CD4-positive, CD25-positive, alpha-beta regulatory T cell (primary cell): ENCODE measurements around the gene SH3BP4. TPM values are rescaled to one million over a fixed set of nuclear protein-coding genes. Genes with fewer than 3 reads are reported as not detected.

Experiments used
- ATAC-seq, 2 donors: fragments of 150-1000 bp; cut with Tn5 transposase; one replicate each; pipeline ENCODE4 v1.10.0; 2021; ENCODE audit warnings: low read depth in 2 of 2, moderate number of reproducible peaks in 2 of 2, moderate library complexity in 1 of 2
- DNase-seq, 3 donors: peaks; one replicate each; pipeline versions ENCODE4 v3.0.0 to v3.0.0-alpha.2; 2012 to 2022; ENCODE audit warnings: mixed read lengths in 1 of 3
- H3K27ac ChIP-seq: one replicate; pipeline ENCODE4 v1.7.0; 2013; ENCODE audit warnings: mild to moderate bottlenecking, low read length; ENCODE audit not compliant: insufficient read depth, poor library complexity, severe bottlenecking
- H3K27me3 ChIP-seq: one replicate; pipeline ENCODE4 v1.7.0; 2013; ENCODE audit warnings: low read length; ENCODE audit not compliant: control insufficient read depth, insufficient read depth
- H3K36me3 ChIP-seq: one replicate; pipeline ENCODE4 v1.7.0; 2013; ENCODE audit warnings: mild to moderate bottlenecking, low read length, moderate library complexity; ENCODE audit not compliant: control insufficient read depth, insufficient read depth
- H3K4me1 ChIP-seq: 2 replicates; pipeline ENCODE4 v1.7.0; 2013; ENCODE audit warnings: mild to moderate bottlenecking, low read length; ENCODE audit not compliant: insufficient read depth, control insufficient read depth, poor library complexity, severe bottlenecking
- H3K4me3 ChIP-seq: one replicate; pipeline ENCODE4 v1.7.0; 2013; ENCODE audit warnings: low read depth, mild to moderate bottlenecking, low read length, moderate library complexity
- H3K9me3 ChIP-seq, 2 experiments: 1 replicate in 1 of 2; 2 replicates in 1 of 2; pipeline ENCODE4 v1.7.0; 2013; ENCODE audit warnings: low read length in 2 of 2, mild to moderate bottlenecking in 1 of 2, moderate library complexity in 1 of 2; ENCODE audit not compliant: control insufficient read depth in 2 of 2
- H3K27ac Mint-ChIP-seq, 3 donors: one replicate each; pipeline ENCODE4 v1.8.0; 2020 to 2022; ENCODE audit warnings: mild to moderate bottlenecking in 3 of 3, mixed read lengths in 3 of 3, moderate library complexity in 2 of 3
- H3K27me3 Mint-ChIP-seq: one replicate; pipeline ENCODE4 v1.8.0; 2022; ENCODE audit warnings: mild to moderate bottlenecking, mixed read lengths
- H3K36me3 Mint-ChIP-seq: one replicate; pipeline ENCODE4 v1.8.0; 2020; ENCODE audit warnings: mixed read lengths
- H3K4me1 Mint-ChIP-seq, 4 donors: one replicate each; pipeline ENCODE4 v1.8.0; 2020 to 2022; ENCODE audit warnings: mixed read lengths in 4 of 4, mild to moderate bottlenecking in 1 of 4
- H3K4me3 Mint-ChIP-seq, 4 donors: one replicate each; pipeline ENCODE4 v1.8.0; 2020 to 2022; ENCODE audit warnings: mild to moderate bottlenecking in 4 of 4, mixed read lengths in 4 of 4, moderate library complexity in 3 of 4
- H3K9me3 Mint-ChIP-seq, 7 donors: one replicate each; pipeline ENCODE4 v1.8.0; 2020 to 2022; ENCODE audit warnings: mixed read lengths in 7 of 7, mild to moderate bottlenecking in 3 of 7, moderate library complexity in 2 of 7
- polyA plus RNA-seq, 4 donors: library from polyadenylated mRNA; unstranded; fragments of 300-500 nt; fragmentation: Illumina TruSeq; gene quantifications; one replicate each; pipeline ENCODE4 v1.2.3, GENCODE V29; 2021
- total RNA-seq: library from RNA; stranded (reverse); gene quantifications from one replicate; pipeline ENCODE4 v1.2.3, GENCODE V29; 2022

Gene SH3BP4
- total and polyA plus RNA-seq, 5 donors from 2014 or later = 0.37 TPM; not detected in 4

- Mint-ChIP-seq H3K9me3 (peaks cover 0 to 2% (median 0%) of the 10 kb centered on the region in 7 donors), H3K4me1 (no peaks in the 10 kb centered on the region), H3K27me3 (no peaks in the 10 kb centered on the region), H3K36me3 (no peaks in the 10 kb centered on the region), H3K4me3 (no peak overlapping the region), H3K27ac (no peak overlapping the region)
- DNase-seq (no peak), ATAC-seq (no peak)
- Histone ChIP-seq H3K36me3 (no peaks in the 10 kb centered on the region), H3K4me3 (no peak overlapping the region), H3K27ac (no peak overlapping the region), H3K9me3 (no peaks in the 10 kb centered on the region), H3K27me3 (no peaks in the 10 kb centered on the region), H3K4me1 (no peaks in the 10 kb centered on the region)
Measured at GRCh38 chr2:235061656-235062055, 109.8 kb downstream of the SH3BP4 start.

DNA sequence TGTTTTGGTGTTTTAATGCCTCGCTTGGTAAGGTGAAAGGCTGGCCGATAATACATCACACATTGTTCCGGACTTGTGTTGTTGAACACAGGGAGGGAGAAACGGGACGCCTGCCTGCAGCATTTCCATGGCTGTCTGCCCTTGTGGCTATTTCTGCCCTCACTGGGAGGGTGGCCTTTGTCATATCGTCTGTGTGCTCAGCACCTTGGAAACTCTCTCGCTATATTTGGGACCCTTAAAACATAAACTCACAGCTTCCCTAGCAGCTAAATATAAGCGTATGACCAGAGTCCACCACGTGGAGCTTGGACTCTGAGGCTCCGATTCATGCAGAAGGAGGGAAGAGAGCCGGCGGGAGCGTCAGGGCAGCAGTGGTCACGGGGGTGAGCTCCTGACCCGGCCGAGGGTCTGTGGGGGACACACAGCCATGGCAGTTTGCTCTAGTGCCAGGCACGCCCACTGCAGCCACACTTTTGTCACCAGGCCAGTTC is 111.7 kb downstream of the SH3BP4 start:
- no peaks in the 10 kb centered on the region for H3K9me3 ChIP-seq
- H3K4me3 ChIP-seq = no peak overlapping the region
- no peaks in the 10 kb centered on the region for H3K36me3 ChIP-seq
- Mint-ChIP-seq H3K27me3 (no peaks in the 10 kb centered on the region), H3K36me3 (no peaks in the 10 kb centered on the region), H3K4me3 (no peak overlapping the region), H3K9me3 (peaks cover 0 to 2% (median 0%) of the 10 kb centered on the region in 7 donors), H3K27ac (no peak overlapping the region), H3K4me1 (no peaks in the 10 kb centered on the region)
- DNase-seq (no peak), ATAC-seq (no peak)
- no peaks in the 10 kb centered on the region for H3K4me1 ChIP-seq
- no peaks in the 10 kb centered on the region for H3K27me3 ChIP-seq
- H3K27ac ChIP-seq = no peak overlapping the region

DNA sequence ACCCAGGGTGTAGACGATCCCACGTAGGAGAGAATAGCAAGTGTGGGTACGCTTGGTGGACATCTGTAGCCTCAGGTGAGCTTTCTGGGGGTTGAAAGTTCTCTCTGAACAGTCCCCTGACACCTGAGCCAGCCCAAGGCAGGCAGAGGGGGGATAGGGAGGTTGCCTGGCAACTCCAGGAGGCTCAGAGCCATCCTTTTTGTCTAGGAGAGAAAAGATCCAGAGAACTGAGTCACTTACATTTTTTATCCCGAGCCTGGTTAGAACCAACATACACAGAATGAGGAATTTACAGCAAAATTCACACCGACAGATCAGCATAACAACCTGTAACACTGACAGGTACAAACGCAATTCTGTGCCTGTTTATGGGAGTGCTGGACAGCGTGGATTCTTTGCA is 113.2 kb downstream of the SH3BP4 start:
- Histone ChIP-seq H3K4me3 (no peak overlapping the region), H3K4me1 (no peaks in the 10 kb centered on the region), H3K9me3 (no peaks in the 10 kb centered on the region), H3K36me3 (no peaks in the 10 kb centered on the region), H3K27me3 (no peaks in the 10 kb centered on the region), H3K27ac (no peak overlapping the region)
- ATAC-seq (no peak), DNase-seq (no peak)
- Mint-ChIP-seq H3K36me3 (no peaks in the 10 kb centered on the region), H3K4me1 (no peaks in the 10 kb centered on the region), H3K9me3 (peaks cover 0 to 1% (median 0%) of the 10 kb centered on the region in 7 donors), H3K27ac (no peak overlapping the region), H3K27me3 (peaks cover 4% of the 10 kb centered on the region), H3K4me3 (no peak overlapping the region)

DNA sequence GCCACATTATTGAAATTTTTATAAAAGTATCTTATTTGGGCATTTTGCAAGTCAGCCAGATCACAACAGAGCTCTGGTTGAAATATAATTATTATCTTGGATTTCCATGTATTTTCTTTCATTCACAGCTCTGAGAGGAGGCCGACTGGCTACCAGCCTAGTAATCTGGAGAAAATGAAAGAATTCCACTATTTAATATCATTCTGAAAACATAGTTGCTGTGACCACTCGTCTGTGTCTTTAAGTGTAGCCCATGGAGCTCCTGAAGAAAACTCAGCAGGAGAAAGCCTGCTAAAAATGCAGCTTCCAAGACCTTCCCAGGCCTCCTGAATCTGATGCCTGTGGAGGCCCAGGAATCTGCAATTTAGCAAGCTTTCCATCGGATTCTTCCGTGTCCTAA is 114.7 kb downstream of the SH3BP4 start:
- Mint-ChIP-seq H3K4me3 (no peak overlapping the region), H3K36me3 (no peaks in the 10 kb centered on the region), H3K27ac (no peak overlapping the region), H3K9me3 (no peaks in the 10 kb centered on the region), H3K27me3 (peaks cover 4% of the 10 kb centered on the region), H3K4me1 (no peaks in the 10 kb centered on the region)
- H3K9me3 ChIP-seq = no peaks in the 10 kb centered on the region
- H3K27me3 ChIP-seq = no peaks in the 10 kb centered on the region
- no peak overlapping the region for H3K27ac ChIP-seq
- DNase-seq (no peak), ATAC-seq (no peak)
- H3K4me1 ChIP-seq = no peaks in the 10 kb centered on the region
- no peaks in the 10 kb centered on the region for H3K36me3 ChIP-seq
- H3K4me3 ChIP-seq = no peak overlapping the region

DNA sequence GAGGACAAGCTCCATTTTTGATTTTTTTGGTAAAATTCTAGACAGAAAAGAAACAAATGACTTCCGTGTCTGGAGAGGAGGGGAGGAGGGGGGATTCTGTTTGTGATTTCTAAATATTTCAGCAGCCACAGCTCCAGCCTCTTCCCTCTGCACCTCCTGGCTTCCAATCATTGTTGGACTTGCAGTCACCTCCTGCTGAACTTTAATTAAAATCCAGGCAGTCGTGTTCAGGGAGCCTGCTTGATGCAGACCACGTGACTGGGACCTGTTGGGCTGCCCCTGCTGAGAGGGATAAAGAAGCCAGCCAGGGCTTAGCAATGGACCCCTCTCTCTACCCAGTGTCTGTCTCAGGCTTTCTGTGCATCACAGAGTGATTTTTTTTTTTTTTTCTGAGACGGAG is 115.1 kb downstream of the SH3BP4 start:
- Histone ChIP-seq H3K36me3 (no peaks in the 10 kb centered on the region), H3K4me1 (no peaks in the 10 kb centered on the region), H3K4me3 (no peak overlapping the region), H3K9me3 (no peaks in the 10 kb centered on the region), H3K27me3 (no peaks in the 10 kb centered on the region), H3K27ac (no peak overlapping the region)
- no peak overlapping the region for H3K4me3 Mint-ChIP-seq
- H3K27me3 Mint-ChIP-seq = peaks cover 4% of the 10 kb centered on the region
- H3K9me3 Mint-ChIP-seq = no peaks in the 10 kb centered on the region
- H3K4me1 Mint-ChIP-seq = no peaks in the 10 kb centered on the region
- DNase-seq = no peak
- no peak for ATAC-seq
- no peaks in the 10 kb centered on the region for H3K36me3 Mint-ChIP-seq
- no peak overlapping the region for H3K27ac Mint-ChIP-seq

DNA sequence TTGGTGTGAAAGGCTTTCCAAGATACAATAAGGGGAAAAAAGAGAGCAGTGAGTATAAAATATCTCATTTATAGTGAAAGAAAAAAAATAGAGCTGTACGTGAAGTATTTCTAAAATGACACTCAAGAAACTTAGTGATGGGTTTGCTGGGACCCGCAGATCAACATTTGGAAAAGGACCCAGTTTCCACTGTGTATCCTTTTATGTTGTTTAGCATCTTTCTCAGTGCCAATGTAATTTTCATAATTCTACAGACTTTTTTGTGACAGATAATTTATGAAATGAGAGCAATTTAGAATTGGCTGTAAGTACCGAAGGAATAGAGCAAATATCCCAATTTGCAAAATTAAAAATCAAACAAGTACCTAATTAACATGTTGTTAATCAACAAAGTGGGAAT is 116.9 kb downstream of the SH3BP4 start:
- no peak overlapping the region for H3K27ac Mint-ChIP-seq
- H3K4me1 Mint-ChIP-seq = no peaks in the 10 kb centered on the region
- H3K27me3 Mint-ChIP-seq = peaks cover 4% of the 10 kb centered on the region
- no peaks in the 10 kb centered on the region for H3K36me3 Mint-ChIP-seq
- Histone ChIP-seq H3K36me3 (no peaks in the 10 kb centered on the region), H3K27ac (no peak overlapping the region), H3K4me1 (no peaks in the 10 kb centered on the region), H3K27me3 (no peaks in the 10 kb centered on the region), H3K4me3 (no peak overlapping the region), H3K9me3 (no peaks in the 10 kb centered on the region)
- H3K4me3 Mint-ChIP-seq = no peak overlapping the region
- DNase-seq (no peak), ATAC-seq (no peak)
- no peaks in the 10 kb centered on the region for H3K9me3 Mint-ChIP-seq

- H3K27me3 Mint-ChIP-seq = peaks cover 4% of the 10 kb centered on the region
- H3K36me3 Mint-ChIP-seq = no peaks in the 10 kb centered on the region
- no peak overlapping the region for H3K27ac ChIP-seq
- no peak overlapping the region for H3K4me3 ChIP-seq
- no peak overlapping the region for H3K27ac Mint-ChIP-seq
- no peaks in the 10 kb centered on the region for H3K9me3 Mint-ChIP-seq
- H3K36me3 ChIP-seq = no peaks in the 10 kb centered on the region
- DNase-seq (no peak), ATAC-seq (no peak)
- no peaks in the 10 kb centered on the region for H3K4me1 Mint-ChIP-seq
- H3K27me3 ChIP-seq = no peaks in the 10 kb centered on the region
- H3K9me3 ChIP-seq = no peaks in the 10 kb centered on the region
- H3K4me3 Mint-ChIP-seq = no peak overlapping the region
- no peaks in the 10 kb centered on the region for H3K4me1 ChIP-seq
Measured at GRCh38 chr2:235070063-235070706, 118.4 kb downstream of the SH3BP4 start.

DNA sequence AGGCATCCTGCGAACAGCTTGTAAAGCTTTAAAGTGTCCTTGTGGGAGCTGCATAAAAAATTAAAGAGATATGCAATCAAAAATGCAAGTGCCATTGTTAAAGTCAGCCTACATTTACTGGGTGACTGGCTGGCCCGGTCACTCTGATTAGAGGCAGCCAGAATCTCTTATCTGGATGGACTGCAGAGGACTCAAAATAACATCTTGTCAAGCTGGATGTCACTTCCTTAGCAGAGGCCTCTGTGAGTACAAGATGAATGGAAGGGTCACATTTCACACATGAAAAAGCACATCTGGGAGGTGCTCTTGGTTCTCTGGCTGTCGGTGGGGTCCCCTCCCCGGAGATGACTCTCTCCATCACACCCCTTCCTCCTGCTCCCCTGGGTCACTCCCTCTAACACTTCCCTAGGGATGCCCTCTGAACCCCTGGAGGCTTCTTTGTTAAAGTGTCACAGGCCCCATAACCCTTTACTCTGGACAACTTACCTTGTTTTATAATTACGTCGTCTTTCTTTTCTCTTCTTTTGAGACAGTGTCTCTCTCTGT is 122.1 kb downstream of the SH3BP4 start:
- peaks cover 2% of the 10 kb centered on the region for H3K27me3 Mint-ChIP-seq
- no peak for DNase-seq

More for the DNA sequence above, 122.1 kb downstream of the SH3BP4 start:
- H3K27me3 ChIP-seq = no peaks in the 10 kb centered on the region
- H3K27ac ChIP-seq = no peak overlapping the region
- no peaks in the 10 kb centered on the region for H3K9me3 Mint-ChIP-seq
- H3K27ac Mint-ChIP-seq = no peak overlapping the region
- no peak overlapping the region for H3K4me3 ChIP-seq
- H3K4me3 Mint-ChIP-seq = no peak overlapping the region
- ATAC-seq = no peak
- no peaks in the 10 kb centered on the region for H3K36me3 ChIP-seq
- no peaks in the 10 kb centered on the region for H3K36me3 Mint-ChIP-seq
- no peaks in the 10 kb centered on the region for H3K4me1 Mint-ChIP-seq
- H3K4me1 ChIP-seq = no peaks in the 10 kb centered on the region
- H3K9me3 ChIP-seq = no peaks in the 10 kb centered on the region
